Effector CD4-positive, alpha-beta T cell (primary cell): Measurements from ENCODE around the gene NT5C1B. TPM values are rescaled to one million over a fixed set of nuclear protein-coding genes. Genes with fewer than 3 reads are reported as not detected.
"Not testable (repeated sequence)": the region's sequence is repeated elsewhere in the genome, so short reads cannot be mapped to it uniquely, and the experiment has no call there.

ENCODE experiments used
- DNase-seq: peaks from one replicate; pipeline ENCODE4 v3.0.0-alpha.2; 2020
- total RNA-seq: gene quantifications from one replicate; lab custom pipeline; 2026; lab: John Stamatoyannopoulos, UW

Gene NT5C1B
- not detected for total RNA-seq

GRCh38 chr2:18589354-18589753 lies at the start of gene NT5C1B:
Gene NT5C1B, minus strand, starts transcription at chr2:18589569. Its CDS starts 101 bp downstream, at chr2:18589468.
- DNase-seq, result no peak

DNA sequence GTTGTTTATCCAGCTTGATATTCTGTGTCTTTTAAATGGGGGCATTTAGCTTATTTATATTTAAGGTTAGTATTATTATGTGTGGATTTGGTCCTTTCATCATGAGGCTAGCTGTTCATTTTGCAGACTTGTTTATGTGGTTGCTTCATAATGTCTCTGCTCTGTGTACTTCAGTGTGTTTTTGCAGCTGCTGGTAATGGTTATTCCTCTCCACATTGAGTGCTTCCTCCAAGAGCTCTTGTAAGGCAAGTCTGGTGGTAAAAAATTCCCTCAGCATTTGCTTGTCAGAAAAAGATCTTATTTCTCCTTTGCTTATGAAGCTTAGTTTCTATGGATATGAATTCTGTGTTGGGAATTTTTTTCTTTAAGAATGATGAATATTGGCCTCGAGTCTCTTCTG lies 47.8 kb upstream of the NT5C1B start:
- no peak for DNase-seq

DNA sequence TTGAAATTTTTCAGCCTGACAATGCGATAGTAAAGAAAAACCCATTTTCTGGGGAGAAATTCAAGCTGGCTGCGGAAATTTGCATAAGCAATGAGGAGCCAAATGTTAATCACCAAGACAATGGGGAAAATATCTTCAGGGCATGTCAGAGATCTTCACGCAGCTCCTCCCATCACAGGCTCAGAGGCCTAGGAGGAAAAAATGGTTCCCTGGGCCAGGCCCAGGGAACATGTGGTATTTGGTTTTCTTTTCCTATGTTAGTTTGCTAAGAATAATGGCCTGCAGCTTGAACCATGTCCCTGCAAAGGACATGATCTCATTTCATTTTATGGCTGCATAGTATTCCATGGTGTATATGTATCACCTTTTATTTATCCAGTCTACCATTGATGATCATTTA lies 43.3 kb upstream of the NT5C1B start:
- DNase-seq, result not testable (repeated sequence)

DNA sequence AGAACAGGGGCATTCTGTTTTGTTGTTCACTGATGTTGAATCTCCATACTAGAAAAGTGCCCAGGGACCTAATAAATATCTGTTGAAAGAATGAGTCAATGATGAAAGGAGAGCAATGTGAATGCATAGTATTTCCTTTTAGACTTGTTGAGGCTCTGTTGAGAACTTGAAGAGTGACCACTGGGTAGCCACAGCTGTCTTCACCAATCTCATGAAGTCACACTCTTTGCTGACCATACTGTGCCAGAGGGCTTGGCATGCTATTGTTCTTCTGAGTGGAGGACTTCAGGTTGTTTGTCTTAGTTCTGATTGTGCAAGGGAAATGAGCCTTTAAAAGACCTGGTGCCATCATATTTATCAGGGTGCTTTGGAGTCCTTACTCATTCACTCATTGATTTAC lies 41.6 kb upstream of the NT5C1B start:
- no peak for DNase-seq

GRCh38 chr2:18630541-18630940 lies 41.2 kb upstream of the NT5C1B start:
- no peak for DNase-seq

- no peak for DNase-seq
These were observed 40.7 kb upstream of the NT5C1B start for GRCh38 chr2:18630101-18630500.

- DNase-seq, result no peak
These were observed 37.7 kb upstream of the NT5C1B start for GRCh38 chr2:18626958-18627650.

GRCh38 chr2:18626256-18626668 lies 36.9 kb upstream of the NT5C1B start:
- no peak for DNase-seq

DNA sequence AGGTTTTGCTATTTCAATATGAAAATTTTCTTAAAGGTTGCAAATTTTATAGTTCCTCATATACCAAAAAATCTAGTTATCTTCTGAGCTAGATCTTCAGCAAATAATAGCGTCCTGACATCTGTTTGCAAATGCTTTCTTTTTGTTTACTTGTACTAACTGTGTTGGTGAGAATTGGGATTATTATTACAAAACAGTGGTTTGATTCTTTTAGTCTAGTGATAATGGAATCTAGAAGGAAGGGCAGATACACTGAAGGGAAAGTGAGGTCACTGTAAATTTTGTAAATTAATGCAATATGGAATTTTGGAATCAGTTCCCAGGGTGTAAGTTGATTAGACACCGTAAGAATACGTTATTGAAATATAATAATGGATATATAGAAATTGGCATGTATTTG lies 36.2 kb upstream of the NT5C1B start:
- DNase-seq, result no peak

DNA sequence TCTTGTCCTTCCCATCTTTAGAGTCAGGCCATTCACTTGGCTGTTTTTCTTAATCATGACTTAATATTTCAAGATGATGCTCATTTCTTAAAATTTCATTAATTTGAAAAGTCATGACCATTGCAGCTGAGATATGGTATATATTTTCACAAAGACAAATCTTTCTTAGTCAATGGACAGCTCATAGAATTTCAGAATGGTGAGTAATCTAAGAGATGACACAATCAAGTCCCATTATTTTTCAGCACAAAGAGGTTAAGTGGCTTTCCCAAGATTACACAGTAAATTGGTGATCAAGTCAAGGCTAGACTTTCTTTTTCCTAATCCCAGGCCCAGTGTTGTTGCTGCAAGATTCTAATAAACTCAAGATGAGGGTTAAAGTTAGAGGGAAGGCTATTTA lies 34.4 kb upstream of the NT5C1B start:
- DNase-seq, result no peak

- DNase-seq, result no peak
These were observed 31.7 kb upstream of the NT5C1B start for GRCh38 chr2:18620867-18621632.

DNA sequence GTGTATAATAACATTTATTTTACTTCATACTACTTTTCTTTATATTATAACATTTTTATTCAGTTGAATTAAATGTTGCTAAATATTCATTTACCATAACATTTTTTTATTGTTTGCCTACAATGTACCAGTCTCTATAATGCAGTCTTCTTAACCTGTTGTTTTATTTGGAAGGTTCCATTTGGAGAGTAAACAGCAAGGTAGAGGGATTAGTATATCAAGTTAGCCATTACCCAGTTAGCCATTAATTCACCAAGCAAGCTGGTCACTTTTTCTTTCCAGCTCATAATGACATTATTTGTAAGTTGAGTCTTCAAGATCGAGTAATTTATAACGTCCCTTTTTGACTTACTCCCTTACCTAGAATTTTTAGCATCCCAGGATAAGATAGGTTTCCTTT lies 29.7 kb upstream of the NT5C1B start:
- no peak for DNase-seq

DNA sequence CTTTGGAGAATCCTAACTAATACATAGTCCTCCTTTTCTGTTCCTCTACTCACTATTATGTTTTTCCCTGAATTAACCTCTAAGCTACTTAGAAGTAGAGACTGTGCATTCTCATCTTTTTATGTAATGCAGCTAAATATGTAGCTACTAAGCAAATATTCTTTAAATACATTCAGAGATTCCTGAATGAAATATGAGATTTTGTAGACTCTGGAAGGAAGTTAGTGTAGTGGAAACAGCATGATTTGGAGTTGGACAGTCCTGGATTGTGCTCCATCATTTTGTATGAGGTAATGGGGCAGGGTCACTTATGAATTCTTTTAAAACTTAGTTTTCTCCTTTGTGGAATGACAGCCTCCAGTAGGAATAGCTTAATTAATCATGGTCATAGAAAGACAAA lies 24.7 kb upstream of the NT5C1B start:
- no peak for DNase-seq

DNA sequence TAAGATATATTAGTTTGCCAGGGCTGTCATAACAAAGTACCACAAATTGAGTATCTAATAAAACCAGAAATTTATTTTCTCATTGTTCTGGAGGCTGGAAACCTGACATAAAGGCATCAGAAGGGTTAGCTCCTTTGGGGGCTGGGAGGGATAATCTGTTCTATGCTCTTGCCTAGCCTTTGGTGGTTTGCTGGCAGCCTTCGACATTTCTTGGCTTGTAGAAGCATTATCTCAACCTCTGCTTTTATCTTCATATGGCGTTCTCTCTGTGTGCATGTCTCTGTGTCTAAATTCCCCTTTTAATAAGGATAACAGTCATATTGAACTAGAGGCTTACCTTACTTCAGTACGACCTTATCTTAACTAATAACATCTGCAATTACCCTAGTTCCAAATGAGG lies 22.8 kb upstream of the NT5C1B start:
- no peak for DNase-seq

- DNase-seq, result no peak
These were observed 22.2 kb upstream of the NT5C1B start for GRCh38 chr2:18611604-18612003.

DNA sequence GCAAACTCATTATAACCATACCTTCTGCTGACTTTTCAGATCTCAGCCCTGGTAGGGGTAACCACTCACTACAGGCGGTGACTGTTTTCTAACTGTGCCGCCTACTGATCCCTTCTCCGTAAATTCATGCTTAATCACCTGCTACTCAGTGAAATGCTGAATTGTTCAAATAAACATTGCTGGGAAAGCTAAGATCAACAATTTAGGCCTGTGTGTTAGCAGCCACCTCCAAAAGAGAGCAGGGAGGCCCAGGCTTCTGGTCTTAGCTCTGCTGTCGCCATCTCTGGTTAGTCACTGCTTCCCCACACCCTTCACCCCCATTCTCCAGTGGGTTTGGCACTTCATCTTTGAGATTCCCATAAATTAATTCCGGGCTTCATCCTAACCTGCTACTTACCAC lies 21.8 kb upstream of the NT5C1B start:
- DNase-seq, result no peak

GRCh38 chr2:18610651-18611050 lies 21.3 kb upstream of the NT5C1B start:
- no peak for DNase-seq

DNA sequence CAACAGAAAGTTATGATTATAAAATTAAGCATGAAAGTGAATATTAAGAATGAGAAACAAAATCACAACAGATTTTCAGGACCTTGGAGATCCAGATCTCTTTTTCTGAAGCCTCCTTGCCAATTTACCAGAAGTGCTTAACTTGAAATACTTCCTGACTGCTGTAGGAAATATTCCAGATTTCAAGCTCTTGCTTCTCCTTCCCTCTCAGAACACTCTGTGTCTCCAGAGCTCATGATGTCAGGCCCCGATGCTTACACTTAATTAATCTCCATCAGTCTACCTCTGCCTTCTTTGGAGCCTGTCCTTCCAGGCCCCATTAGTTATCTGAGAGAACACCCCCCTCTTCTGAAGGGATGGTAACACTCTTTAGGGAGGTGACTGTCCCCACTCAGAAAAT lies 20.7 kb upstream of the NT5C1B start:
- DNase-seq, result no peak

DNA sequence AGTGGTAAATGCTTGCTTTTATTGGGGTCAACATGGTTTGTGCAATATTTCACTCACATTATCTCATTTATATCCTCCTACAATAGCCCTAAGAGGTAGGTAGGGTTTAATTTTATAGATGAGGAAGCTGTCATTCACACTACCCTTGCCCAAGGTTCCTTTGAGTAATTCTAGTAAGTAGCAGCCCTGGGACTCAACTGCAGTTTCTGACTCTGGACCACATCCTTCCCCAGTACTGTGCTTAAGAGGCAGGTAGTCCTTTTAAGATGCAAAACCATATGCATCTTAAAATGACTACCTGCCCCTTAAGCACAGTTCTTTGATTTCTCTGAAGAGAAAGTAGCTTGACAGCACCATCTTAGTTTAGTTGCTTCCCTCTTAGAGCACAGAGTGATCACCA lies 15.7 kb upstream of the NT5C1B start:
- DNase-seq, result no peak

DNA sequence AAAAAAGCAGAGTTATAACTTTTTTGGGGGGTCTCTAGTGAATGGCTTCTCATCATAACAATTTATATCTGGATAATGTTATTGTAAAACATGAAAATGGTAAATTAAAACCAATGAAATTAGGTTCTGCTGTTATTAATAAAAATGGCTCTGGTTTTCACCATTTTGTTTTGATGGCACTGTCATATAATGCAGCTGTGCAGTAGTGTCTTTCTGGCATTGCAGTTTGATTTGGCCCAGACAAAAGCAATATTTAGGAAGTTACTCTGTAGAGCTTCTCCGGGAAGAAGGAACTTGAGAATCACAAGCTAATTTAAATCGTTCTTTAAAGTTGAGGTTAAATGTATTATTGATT lies 15.1 kb upstream of the NT5C1B start:
- no peak for DNase-seq

- no peak for DNase-seq
These were observed 14.6 kb upstream of the NT5C1B start for GRCh38 chr2:18603854-18604530.

DNA sequence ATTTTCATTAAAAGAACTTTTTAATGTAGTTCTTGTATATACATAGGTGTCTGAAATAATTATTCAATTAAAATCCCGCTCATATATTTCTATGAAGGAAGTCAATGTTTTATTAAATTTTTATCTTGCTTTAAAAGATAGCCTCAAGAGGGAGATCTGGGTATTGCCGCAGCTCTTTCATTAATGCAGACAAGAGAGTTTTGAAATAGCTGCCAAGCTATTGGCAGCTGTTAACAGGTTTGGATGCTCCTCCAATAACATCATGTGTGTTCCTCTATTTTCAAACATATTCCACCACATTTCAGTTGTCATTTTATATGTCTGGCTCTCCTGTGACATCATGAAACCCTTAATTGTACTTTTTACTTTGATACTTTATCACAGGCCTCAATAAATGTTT lies 12.9 kb upstream of the NT5C1B start:
- DNase-seq, result no peak

- DNase-seq, result no peak
These were observed 10.9 kb upstream of the NT5C1B start for GRCh38 chr2:18600255-18600613.
